Fibroblast of gingiva (primary cell): ENCODE measurements around the gene CNTN4.

Source experiments
- DNase-seq: peaks from one replicate; pipeline ENCODE4 v3.0.0-alpha.2; 2011; ENCODE audit warnings: low read depth

Gene CNTN4

DNA sequence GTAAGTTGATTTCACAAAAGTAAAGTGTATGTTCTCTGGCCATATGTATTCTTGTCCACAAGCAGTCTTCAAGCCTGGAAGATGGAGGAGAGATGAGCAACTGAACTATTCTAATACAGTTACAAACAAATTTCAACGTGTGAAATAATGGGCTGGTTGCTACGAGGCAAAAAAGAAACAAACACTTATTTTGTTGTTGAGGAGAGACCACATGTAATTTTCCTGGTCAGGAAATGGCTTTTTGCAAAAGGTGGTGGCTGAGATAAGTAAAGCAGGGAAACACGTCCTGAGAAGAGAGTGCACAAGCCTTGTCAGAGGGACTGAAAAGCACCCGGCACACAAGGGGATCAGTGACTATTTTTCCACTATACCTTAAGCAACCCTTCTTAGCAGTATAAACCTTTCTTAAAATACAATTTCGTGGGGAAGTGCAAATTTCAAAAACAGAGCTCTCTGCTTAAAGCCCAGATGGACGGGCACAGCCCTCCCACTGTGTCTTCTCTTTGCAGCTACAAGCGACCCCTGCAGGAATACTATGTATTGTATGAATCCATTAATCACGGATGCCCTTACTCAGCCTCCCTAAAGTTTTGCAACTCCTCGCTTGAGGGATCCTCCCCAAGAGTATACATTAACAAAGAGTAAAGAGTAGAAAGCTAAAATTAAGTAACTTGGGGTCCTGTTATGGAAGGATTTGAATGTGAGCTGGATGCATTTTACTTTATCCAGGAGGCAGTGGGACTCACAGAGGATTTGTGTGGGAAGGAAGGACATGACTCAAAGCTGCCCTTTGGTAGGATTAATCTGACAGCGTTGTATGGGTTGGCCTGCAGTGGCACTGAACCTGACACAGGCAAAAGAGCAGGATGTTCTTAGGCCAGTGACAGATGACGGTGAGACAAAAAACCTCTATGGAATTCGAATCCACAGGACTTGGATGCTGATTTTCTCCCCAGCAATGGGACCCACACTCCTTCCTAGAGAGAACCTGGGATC lies 757.8 kb downstream of the CNTN4 start:
- DNase-seq, result no peak

DNA sequence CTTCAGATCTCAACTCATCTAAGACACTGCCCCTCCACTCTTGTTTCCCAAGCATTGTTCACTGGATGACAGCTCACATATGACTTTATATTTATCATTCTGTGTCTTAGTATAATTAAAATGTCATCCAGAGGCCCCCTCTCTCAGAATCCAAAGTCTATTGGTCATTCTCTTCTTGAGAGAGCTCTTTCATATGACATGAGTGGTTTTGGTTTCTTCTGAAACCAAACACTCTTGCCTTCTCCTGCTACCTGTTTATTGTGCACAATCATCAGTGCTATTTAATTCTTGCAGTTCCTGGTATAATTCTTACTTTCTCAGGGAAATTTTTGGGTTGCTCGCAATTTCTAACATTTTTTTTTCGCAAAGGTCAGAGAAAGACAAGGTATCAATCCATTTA lies 762.0 kb downstream of the CNTN4 start:
- DNase-seq, result no peak

DNA sequence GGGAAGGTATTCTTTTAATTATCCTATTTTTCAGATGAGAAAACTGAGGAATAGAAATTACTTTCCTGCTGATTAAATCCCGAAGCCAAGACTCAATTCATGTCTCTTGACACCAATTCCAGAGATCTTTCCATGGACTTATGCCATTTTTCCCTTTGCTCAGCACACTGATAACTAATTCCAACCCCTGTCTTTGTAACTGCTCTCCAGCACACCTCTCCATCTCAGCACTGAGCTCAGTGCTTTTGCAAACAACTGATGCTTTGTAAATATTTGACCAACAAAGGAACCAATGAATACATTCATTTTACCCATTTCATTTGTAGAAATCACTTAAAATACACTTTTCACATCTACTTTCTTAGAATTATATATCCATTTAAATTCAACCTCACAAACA lies 762.5 kb downstream of the CNTN4 start:
- DNase-seq, result no peak

DNA sequence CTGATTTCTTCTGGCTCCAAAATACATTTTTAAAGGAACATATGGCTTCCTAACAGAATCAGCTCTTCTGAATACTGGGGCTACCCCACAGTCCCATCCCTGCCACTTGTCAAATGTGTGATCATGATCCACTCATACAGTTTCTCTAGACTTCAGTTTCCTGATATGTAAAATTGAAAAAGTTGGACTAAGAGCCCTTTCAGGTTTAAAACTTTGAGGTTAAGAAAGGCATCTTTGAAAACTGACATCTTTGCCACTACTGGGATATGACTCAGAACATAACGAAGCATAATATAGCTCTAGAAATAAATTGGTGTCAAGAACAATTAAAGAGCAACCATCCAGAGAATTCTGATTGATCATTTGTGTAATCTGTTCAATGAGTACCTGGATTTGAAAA lies 763.3 kb downstream of the CNTN4 start:
- no peak for DNase-seq

DNA sequence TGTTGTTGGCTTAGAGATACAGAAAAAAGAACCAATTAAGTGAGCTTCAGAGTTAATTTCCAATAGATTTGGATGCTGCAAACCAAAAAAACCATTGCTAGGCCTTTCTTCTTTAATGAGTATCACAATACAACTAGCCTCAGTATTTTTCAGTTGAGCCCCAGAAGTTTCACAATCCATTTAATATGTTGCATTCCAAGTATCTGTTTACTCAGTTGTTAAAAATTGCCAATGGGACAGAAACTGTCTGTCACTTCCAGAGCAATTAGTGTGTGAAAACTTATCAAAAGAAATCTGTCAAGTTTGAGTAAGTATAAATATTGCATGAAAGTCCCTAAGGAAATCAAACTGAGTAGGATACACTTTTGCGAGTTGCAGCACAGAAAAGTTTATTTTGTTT lies 763.7 kb downstream of the CNTN4 start:
- no peak for DNase-seq

DNA sequence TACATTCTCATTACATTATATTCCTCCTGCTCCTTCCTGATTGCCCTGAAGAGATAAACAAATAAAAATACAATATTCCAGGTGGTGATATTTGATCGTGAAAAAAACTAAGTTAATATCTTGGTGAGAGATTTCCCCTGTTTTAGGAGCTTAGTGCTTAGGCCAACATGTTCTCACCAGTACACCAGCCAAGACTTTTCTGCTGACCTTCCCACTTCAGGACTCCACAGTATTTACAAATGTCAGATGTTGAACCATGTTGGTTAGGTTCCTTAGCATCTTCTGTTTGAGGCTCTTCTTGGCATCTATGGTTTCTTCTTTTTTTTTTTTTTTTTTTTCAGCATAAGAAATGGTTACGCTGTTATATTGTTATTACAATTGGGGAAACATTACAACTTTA lies 764.5 kb downstream of the CNTN4 start:
- DNase-seq, result no peak

DNA sequence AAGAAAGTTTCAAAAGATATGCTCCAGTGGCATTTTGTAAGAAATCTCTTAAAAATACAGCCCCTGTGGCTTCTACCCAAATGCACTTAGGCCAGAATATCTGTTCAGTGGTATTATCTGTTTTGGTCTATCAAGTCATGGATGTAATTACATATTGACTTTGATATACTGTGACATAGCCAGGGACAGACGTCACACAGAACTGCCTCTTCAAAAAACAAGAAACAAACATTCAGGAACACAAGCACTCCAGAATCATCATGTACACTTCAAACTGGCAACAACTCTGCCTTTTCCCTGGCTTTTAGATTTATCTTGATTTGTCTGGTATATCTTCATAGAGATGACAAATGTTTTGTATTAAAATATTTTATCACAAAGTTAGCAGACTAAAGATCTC lies 771.2 kb downstream of the CNTN4 start:
- DNase-seq, result no peak

DNA sequence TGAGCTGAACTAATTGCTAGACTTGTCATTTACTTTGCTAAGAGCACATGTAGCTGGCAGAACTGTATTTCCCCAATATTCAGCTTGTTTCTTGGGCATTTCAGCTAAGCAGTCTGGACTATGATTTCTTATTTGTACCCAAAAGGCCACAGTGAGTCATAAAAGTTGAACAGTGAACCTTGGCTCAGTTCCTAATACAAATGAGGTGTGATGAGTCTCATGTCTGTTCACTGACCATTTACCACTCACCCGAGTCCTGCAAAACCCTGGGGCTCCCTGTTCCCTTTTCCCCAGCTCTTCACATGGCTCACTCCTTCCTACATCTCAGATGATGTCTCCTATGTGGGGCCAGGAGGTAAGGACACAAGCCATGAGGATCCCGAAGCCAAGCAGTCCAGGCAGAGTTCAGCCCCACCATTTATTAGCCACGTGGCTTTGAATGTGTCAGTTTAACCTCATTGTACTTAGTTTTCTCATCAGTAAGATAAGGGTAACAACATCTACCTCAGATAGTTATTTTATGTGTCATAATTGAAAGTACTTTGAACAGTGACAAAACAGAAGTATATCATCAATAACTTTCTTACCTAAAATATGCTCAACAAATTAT lies 772.2 kb downstream of the CNTN4 start:
- no peak for DNase-seq

DNA sequence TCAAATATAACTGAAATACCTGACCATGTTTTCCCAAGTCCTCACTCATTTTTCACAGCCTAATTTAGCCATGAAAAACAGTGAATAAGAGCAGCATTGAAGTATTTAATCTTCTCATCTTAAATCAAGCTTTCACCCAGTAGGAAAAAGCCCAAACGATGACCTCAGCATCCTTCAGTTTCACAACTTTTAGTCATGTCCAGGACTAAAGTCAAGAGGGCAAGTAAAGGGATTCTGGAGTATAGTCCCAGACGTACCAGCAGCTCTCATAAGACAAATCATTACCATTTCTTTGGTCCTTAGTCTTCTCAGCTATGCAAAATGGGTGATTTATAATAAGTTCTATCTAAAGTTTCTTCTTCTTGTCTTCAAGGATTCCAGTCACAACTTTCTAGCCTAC lies 774.2 kb downstream of the CNTN4 start:
- no peak for DNase-seq

DNA sequence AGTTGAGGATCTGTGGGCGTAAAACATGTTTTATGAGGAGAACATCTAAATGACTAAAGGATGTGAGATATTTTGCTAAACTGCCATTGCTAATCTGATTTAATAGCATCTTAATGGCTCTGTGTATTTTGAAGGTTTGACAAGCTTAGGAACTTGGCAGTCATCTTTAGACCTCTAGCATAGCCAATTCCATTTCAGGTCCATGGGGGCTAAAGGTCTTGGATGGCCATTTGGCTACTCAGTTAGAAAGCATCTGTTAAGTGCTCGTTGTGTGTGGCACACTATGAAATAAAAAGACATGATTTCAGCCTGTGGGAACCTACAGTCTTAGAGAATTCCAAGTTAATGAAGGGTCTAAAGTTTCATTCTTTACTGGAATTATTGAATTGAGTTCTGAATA lies 775.3 kb downstream of the CNTN4 start:
- no peak for DNase-seq

DNA sequence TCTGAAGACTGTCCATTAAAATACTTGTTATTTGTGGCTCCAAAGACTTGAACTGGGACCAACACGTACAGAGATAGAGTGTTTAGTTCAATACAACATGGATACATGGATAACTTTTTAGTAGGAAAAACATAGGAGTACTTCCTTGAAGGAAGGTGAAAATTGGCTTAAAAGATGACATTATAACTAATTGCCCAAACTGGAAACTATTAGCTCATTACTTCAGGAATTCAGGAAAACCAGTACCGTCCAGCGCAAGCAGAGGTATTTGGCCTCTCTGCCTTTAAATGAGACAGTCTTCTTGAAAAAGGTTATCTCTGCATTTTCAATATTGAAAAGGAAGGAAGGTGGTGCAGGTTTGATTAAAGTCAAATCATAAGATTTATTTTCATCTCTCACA lies 777.0 kb downstream of the CNTN4 start:
- DNase-seq, result no peak

DNA sequence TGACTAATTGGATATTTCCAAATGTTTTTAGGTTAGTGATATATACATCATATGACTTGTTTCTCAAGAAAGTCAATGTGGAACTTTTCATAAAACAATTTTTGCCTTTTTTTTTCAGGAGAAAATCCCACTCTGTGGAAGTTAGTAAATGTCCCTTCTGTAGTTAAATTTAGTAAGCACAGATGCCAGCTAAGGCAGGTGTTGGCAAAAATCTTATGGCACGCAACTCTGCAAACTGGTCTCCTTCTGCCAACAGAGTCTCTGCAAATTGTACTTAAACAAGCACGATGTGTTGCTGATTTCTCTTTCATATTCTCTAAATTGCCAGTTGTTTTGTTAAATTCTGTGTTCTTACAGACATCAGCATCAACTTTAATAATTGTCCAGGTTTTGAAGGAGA lies 777.7 kb downstream of the CNTN4 start:
- DNase-seq, result no peak

DNA sequence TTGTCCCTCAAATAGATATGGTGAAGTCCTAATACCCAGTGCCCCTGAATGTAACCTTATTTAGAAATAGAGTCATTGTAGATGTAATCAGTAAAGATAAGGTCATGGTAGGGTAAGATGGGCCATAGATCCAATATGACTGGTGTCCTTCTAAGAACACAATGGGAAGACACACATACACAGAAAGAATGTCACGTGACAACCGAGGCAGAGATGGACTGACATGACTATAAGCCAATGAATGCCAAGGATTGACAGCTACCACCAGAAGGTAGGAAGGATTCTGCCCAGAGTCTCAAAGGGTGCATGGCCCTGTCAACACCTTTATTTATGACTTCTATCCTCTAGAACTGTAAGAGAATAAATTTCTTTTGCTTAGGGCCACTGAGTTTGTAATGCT lies 780.4 kb downstream of the CNTN4 start:
- no peak for DNase-seq

DNA sequence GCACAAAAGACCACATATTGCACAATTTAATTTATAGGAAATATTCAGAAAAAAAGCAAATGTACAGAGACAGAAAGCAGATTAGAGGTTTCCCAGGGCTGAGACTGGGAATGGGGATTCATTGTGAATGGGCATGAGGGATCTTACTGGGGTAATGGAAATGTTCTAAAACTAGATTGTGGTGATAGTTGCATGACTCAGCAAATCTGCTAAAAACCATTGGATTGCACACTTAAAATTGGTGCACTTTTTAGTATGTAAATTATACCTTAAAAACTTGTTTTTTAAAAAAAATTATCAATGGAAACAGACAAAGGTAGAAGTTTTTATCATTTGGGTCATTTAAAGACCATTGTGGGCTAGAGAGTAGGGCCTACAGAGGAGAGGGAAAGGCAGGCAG lies 780.9 kb downstream of the CNTN4 start:
- DNase-seq, result no peak

DNA sequence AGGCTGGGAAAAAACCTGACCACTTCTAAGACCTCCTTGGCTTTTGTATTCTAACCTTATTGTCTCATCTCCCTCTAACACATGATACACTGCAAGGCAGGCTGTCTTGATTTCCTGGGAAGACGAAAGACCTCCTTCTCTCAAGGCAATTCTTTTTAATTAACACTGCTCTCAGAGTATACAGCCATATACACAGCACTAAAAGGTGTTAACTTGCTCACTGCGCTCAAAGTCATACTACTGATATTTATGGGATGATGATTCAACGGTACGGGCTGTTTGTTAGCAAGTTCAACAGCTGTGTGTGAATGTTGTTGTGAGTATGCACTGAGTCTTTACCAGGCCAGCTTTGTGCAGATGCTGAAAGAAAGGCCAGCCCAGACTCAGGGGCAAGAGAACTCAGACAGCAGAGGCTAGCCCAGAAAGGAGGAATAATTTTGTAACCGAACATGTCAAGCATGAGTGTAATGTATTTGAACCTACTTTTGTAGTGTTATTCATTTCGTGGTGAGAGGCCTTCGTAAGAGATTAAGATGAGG lies 781.6 kb downstream of the CNTN4 start:
- DNase-seq, result no peak

DNA sequence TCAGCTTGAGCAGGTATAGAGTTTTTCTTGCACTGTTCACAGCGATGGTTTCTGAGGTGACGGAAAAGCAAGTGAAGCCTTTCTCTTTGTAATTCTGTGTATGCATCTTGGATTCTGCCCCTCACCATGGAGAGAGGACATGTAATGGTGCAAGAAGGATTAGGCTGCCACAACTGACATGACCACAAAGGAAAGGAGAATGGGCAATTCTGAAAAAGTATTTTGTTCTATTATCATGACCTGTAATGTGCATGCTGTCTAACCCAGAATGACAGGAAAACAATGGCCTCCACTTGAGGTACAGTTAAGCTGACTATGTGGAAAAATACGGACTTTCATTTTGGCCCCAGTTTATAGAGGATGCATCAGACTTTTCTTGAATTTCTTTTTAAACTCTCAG lies 784.6 kb downstream of the CNTN4 start:
- DNase-seq, result no peak

DNA sequence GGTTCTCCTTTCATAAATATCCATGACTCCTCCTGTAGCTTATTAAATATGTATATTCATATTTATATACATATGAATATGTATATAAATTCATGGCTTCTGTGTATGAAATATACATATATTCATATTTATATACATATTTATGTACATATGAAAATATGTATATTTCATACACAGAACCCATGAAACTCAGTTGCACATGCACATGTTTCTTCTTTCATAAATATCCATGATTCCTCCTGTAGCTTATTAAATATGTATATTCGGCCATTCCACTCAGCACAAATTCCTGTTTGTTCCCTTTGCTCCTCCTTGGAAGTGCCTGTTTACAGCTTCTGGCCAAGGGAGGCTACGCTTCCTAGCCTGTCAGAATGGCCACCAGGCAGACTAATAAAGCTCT lies 789.9 kb downstream of the CNTN4 start:
- DNase-seq, result no peak

DNA sequence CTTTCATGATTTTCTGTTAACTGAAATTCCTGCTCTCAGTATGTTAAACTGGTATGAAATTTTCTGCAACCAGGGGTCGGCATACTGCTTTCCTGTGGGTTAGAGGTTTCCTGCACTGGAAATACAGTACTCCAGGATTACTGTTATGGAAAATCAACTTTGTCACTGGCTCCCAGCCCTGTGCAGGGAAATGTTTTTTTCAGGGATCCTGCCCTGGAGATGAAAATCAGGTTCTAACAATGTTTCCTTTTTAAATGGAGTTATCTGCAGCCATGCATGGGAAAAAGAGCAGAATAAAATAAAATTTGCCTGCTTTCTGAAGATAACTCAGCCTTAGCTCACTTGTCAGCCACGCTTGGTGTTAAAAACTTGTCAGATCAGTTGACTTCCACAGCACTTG lies 791.1 kb downstream of the CNTN4 start:
- no peak for DNase-seq

DNA sequence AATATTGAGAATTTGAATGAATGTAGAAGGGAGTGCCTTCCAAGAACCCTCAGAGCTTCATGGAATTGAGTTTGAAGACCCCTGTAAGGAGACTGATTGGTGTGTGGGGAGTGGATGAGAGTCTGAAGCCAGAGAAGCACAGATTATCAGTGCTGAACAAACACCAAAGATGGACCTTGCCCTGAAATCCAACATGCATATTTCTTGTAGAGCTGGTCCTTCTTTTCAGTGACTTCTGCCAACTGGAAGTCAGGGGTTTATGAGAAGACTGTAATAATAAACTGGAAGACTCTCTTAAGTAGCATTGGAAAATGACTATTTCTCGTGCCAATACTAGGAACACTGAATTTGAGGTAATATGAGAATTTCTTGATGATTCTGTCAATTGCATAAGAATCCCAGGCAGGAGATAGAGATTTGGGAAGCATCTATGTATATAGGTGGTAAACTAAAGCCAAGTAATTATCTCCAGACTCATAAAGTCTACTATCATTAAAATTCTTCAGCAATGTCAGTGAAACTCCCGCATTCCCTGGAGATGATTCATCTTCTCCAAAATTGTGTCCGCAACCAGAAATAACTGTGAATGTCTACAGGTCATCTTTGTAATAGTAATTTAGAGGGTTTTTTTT lies 797.8 kb downstream of the CNTN4 start:
- no peak for DNase-seq

DNA sequence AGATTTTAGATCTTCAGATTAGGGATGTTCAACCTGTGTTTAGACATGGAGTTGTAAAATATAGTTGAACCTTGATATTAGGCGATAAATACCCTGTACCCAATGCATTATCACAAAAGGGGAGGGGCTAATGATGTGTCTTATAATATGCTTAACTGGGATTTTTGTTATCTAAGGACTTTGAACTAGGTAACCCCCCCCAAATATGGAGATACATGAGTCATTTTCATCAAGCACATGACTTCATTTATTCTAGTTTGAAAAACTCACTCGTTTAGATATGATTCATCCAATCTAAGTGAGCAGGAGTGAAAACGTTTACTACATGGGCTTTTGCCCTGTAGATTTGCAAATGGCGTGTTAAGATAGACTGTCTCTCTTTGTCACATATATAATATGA lies 799.2 kb downstream of the CNTN4 start:
- DNase-seq, result no peak

DNA sequence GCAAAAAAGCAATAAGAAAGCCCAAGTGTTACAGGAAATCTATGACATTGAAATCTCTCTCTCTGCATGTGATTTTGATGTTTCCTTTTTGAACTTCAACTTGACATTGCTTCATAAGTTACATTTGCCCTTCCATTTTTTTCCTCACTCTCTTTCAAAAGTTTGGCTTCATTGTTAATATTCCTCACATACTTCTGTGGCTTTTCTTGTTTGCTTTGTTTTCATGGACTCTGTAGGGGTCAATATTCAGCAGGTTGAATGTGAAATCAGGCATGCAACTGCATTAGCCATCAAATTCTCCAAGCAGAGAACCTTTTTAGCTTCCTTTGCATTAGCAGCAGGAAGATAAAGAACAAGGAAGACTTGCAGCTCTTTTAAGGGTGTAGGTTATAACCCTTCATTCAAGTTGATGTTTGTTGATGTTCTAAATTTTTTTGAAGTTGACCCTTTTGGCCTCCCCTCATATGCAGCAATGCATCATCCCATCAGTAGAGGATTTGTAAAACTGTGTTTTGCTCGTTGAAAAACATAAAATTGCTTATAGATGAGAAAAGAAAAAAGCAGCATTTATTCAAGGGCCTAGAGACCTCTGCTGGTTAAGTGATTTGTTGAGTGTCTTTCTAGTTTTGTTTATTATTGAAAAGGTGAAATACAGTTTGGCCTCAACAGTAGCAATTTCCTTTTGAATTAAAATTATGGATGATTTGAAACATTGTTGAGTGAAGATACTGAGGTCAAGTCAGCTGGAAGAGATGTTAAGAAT lies 800.1 kb downstream of the CNTN4 start:
- no peak for DNase-seq

DNA sequence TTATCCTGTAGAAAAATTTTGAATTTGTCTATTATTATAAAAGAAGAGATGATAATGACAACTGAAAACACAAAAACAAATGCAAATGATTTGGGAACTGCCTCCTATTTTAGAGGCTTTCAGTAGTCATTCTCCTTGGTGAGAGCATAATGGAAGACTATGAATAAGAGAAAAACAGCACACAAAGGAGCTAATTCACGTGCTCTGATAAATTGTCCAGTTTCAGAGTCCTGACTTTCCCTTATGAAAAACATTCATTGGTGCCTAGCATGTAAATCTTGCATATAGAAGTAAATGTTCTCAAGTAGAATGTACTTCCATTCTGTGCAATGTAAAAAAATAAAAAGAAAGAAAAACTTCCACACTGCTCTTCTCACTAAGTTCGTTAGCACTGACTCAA lies 805.4 kb downstream of the CNTN4 start:
- DNase-seq, result no peak
